SH-SY5Y (cell line): Measurements from ENCODE around the gene TARBP1.

Experiments used
- GATA2 ChIP-seq: IDR thresholded peaks from 2 replicates; pipeline ENCODE4 v1.6.1; 2011; ENCODE audit warnings: mild to moderate bottlenecking, low read depth, low read length
- GATA3 ChIP-seq: IDR thresholded peaks from 2 replicates; pipeline ENCODE4 v1.6.1; 2011; ENCODE audit warnings: low read depth, mild to moderate bottlenecking, low read length, moderate library complexity

DNA sequence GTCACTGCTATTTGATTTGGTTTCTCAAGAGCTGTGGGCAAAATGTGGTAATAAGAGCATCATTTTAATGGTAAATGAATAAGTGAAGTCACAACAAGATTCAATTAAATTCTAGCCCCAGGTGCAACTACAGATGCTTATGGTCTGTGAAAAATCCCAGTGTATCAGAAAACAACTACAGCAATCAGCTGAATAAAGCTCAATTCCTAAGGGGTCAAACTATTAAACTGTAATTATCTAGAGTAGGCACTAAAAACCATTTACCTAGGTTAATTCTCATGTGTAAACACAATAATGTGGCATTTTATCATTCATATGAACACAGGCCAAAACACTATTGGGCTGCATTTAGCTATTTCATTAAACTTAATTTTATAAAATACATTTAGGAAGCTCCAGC is 9.6 kb downstream of the TARBP1 start:
- TF ChIP-seq GATA2 (no peak), GATA3 (no peak)
